Measurements from ENCODE around the gene GPI.

DNA sequence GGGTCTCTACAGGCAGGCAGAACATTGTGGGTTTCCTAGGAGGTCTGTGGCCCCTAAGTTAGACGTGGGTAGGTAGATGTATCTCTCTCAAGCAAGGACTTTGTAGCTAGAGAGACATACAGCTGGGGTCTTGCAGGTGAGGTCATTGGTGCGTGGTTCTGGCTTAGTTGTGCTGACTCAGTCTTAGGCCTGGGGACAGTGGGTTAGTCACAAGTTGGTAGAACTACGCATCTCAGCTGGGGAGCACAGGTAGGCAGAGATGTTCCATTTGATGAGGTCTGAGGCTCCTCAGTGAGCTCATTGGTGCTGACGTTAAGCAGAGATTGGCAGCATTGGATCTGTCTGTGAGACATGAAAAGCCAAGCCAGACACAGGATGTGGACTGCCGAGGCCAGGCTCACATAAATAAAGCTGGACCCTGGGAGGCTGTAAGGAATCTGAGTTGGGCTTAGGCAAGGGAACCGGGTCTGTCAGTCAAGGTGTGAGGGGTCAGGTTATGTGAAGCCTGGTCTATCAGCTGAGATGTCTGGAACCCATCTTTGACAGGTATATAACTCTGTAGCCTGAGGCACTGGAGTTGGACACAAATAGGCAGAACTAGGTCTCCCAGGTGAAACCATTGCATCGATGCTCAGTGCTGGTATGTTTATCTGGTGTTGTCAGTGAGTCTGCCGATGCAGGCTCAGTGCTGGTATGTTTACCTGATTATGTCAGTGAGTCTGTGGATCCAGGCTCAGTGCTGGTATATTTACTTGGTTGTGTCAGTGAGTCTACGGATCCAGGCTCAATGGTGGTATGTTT is 21.8 kb downstream of the GPI start:
- TF ChIP-seq CTCF (IDR thresholded peaks at IDR 0.05) = no peak
- TF ChIP-seq POLR2A (IDR thresholded peaks at IDR 0.05) = no peak
